LoVo (cell line): Measurements from ENCODE around the gene TFAM.

Experiments used
- DNase-seq: peaks from one replicate; pipeline ENCODE4 v3.0.0-alpha.2; 2016; ENCODE audit warnings: low spot score

The TFAM gene

DNA sequence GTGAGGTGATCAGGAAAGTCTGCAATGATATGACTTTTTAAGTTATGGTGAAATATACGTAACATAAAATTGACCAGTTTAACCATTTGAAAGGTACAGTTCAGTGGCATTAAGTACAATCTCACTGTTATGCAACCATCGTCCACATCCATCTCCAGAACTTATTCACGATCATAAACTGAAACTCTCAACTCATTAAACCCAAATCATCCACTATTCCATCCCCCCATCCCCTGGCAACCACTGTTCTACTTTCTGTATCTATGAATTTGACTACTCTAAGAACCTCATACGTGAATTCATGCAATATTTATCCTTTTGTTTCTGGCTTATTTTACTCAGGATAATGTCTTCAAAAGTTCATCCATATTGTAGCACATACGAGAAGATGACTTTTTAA is 48.4 kb downstream of the TFAM start:
- no peak for DNase-seq

DNA sequence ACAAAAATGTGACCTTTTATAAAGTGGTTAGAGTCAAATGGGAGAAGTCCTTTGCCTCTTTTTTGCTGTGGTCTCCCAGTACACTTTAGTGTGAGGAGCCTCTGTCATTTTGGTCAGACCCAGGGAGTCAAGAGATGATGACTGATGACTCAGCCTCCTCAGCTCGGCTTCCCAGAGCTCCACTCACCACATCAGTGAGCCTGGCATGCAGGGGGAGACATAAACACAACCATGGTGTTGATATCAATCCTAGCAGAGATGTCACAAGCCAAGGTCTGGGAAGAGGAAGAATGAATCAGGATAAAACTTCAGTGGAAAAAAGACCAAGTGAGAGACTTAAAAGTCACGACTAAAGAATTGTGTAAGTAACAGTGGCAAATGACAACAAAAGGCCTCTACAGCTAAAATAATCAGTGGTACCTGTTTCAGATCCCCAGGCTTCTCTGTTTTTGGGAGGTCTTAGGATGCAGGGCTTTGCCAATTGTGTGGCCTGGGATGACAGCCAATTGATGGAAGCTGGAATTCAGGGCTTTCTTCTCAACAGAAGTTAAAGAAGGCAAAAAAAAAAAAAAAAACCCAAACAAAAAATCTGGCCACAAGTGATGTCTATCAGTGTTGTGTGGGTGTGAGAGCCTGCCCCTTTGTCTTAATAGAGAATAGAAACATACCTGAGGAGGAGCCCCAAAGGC is 50.2 kb downstream of the TFAM start:
- DNase-seq: peak; percentile 77

DNA sequence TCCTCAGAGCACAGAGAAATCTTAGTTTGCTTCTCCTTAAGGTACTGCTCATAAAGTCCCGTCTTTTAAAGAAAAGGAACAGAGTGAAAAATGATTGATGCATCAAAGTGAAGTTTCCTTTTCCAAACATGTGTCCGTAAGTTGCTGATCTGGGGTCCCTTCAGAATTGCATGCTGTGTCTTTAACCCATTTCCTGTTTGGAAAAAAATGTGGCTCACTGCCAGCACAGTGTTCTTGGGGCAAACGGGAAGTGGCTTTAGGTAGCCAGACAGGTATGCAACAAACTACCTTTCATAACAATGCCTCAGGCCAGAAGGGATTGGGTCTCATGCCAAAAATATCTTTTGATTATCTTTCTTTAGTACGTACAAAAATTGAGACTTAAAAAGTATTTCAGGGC is 50.9 kb downstream of the TFAM start:
- peak; percentile 71 for DNase-seq

DNA sequence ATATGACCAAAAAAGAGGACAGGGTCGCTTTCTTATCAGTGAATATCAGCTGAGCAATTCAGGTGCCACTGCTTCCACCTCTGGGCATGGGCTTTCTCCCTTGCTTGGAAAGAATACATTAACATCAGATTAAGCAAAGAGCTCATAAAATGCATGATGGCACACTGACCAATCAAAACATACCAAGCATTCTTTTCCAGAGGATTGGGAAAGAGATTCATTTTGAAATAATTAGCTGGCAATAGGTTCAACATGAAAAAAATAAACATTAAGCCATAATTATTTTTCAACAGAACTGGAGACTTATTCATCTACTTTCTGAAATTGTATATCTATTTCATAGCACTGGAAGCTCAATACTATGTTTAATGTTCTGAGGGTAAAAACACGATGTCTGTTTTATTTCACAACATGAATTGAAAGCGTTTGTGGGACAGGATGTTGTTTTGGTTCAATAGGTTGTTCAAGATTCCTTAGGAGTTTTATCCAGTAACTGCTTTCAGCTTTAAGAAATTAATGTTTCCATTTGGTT is 53.2 kb downstream of the TFAM start:
- no peak for DNase-seq

DNA sequence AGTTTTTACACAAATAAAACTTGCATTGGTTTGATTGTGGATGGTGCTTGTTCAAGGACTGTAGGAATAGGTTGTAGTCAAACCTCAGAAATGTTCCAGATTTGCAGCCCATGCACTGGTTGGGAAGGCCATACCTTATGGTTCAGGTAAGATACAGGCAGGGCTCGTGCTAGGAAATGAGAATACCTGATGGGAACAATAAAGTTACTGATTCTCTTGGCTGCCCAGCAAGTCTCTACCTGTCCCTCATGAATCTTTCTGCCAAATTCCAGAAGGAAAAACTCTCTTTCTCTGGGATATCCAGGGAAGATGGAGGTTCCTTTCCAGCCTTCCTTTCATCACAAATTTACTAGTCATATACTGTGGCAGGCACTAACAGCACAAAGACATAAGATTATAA is 53.8 kb downstream of the TFAM start:
- no peak for DNase-seq

DNA sequence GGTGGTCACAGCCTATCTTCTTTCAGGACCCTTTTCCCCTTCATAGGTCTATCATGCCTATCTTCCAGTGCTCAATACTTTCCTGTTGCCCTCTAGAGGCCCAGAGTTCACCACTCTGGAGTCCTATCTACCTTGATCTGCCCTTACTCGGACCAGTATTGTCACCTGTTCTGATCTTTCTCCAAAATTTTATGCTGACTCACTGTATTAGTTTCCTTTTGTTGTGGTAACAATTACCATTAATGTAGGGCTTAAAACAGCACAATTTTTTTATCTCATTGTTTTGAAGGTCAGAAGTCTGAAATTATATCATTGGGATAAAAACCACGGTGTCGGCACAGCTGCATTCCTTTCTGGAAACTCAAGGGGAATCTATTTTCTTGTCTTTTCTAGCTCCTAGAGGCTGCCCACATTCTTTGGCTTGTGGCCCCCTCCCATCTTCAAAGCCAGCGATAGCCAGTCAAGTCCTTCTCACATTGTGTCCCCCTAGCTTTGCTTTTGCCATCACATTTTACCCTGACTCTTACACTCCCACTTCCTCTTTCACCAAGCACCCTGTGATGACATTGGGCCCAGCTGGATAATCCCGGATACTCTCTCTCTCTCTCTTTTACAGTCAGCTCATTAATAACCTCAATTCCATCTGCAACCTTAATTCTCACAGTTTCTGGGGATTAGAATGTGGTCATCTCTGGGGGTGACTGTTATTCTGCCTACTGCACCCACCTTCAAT is 54.6 kb downstream of the TFAM start:
- DNase-seq: no peak

DNA sequence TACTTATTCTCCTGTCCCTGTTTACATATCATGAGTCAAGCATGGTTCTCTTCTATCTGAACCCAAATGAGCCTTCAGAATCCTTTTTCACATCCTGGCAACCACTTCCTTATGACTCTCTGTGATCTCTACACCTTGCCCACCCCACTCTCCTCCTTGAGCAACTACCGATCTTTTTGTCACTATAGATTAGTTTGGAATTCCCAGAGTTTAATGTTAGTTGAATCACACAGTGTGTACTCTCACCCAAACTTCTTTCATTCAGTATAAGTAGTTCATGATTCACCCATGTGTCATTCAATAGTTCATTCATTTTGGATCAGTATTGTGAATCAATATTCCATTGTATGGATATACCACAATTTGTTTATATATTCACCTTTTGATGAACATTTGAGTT is 55.3 kb downstream of the TFAM start:
- DNase-seq: no peak

DNA sequence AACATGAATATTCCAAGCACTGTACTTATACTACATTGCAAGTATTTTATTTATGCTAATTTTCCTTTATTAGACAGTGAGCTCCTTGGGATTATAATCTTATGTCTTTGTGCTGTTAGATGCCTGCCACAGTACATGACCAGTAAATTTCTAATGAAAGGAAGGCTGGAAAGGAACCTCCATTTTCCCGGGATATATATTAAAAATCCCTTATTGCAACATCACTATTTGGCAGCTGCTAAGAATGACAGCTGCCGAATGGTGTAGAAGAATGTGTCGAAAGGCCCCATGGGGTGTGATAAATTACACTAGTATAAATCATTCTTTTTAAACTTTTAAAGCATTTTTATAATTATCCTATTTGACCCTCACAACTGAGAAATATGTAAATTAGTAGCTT is 59.1 kb downstream of the TFAM start:
- no peak for DNase-seq

DNA sequence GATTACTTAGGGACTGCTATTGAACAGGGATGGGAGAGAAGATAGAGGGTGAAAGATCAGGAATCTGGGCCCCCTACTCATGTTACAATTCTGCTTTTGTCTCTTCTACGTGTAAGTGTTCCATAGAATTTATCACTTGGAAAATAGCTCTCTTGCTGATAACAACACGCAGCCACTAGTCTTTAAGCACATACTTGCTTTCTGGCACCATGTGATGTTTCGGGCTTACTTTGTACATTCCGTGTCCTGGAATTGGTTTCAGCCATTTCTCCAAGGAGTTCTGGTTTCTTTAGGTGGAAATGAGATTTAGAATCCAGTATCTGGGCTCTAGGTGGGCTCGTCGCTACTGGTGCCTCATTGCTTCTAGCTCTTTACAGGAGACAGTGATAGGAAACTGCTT is 59.7 kb downstream of the TFAM start:
- no peak for DNase-seq

DNA sequence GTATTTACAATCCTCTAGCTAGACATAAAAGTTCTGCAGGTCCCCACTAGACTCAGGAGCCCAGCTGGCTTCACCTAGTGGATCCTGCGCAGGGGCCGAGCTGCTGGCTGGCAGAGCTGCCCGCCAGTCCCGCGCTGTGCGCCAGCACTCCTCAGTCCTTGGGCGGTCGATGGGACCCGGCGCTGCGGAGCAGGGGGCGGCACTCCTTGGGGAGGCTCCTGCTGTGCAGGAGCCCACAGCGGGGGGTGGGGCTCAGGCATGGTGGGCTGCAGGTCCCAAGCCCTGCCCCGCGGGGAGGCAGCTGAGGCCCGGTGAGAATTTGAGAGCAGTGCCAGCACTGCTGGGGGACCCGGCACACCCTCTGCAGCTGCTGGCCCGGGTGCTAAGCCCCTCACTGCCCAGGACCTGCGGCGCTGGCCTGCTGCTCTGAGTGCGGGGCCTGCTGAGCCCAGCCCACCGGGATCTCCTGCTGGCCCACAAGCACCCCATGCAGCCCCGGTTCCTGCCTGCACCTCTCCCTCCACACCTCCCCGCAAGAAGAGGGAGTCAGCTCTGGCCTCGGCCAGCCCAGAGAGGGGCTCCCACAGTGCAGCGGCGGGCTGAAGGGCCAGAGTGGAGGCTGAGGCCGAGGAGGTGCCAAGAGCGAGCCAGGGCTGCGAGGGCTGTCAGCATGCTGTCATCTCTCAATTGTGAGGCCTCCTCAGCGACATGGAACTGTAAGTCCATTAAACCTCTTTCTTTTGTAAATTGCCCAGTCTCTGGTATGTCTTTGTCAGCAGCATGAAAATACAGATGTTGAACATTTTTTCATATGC is 63.1 kb downstream of the TFAM start:
- no peak for DNase-seq
